Natural killer cell (primary cell): ENCODE results near the gene TARP.

ENCODE experiments used
- ATAC-seq, 3 donors: fragments of 150-1000 bp in 2 of 3; fragments of 200-7000 bp in 1 of 3; cut with Tn5 transposase; 1 replicate in 1 of 3; 2 replicates in 2 of 3; pipeline ENCODE4 v1.10.0; 2021; ENCODE audit warnings: mild to moderate bottlenecking in 2 of 3, moderate library complexity in 2 of 3
- DNase-seq, 2 donors: peaks; one replicate each; pipeline versions ENCODE4 v3.0.0 to v3.0.0-alpha.2; 2013 to 2021; ENCODE audit warnings: mixed read lengths in 1 of 2
- H3K27ac ChIP-seq: one replicate; pipeline ENCODE4 v1.5.1; 2013; ENCODE audit warnings: mild to moderate bottlenecking, low read length
- H3K27me3 ChIP-seq: one replicate; pipeline ENCODE4 v1.6.1; 2013; ENCODE audit warnings: low read length; ENCODE audit not compliant: control insufficient read depth, insufficient read depth
- H3K36me3 ChIP-seq: one replicate; pipeline ENCODE4 v1.6.1; 2013; ENCODE audit warnings: low read length; ENCODE audit not compliant: control insufficient read depth, insufficient read depth
- H3K4me1 ChIP-seq: one replicate; pipeline ENCODE4 v1.6.1; 2013; ENCODE audit warnings: low read length; ENCODE audit not compliant: control insufficient read depth, insufficient read depth
- H3K4me3 ChIP-seq: one replicate; pipeline ENCODE4 v1.5.1; 2013; ENCODE audit warnings: low read length
- H3K9me3 ChIP-seq: one replicate; pipeline ENCODE4 v1.6.1; 2013; ENCODE audit warnings: low read length; ENCODE audit not compliant: control insufficient read depth, insufficient read depth
- H3K27ac Mint-ChIP-seq, 2 donors: one replicate each; pipeline ENCODE4 v1.8.0; 2022; ENCODE audit warnings: mild to moderate bottlenecking in 2 of 2, mixed read lengths in 2 of 2, moderate library complexity in 1 of 2
- H3K27me3 Mint-ChIP-seq, 2 donors: one replicate each; pipeline ENCODE4 v1.8.0; 2022; ENCODE audit warnings: low read depth in 2 of 2, mixed read lengths in 2 of 2
- H3K36me3 Mint-ChIP-seq: one replicate; pipeline ENCODE4 v1.8.0; 2022; ENCODE audit warnings: mixed read lengths
- H3K4me1 Mint-ChIP-seq, 2 donors: one replicate each; pipeline ENCODE4 v1.8.0; 2022; ENCODE audit warnings: mixed read lengths in 2 of 2
- H3K4me3 Mint-ChIP-seq: one replicate; pipeline ENCODE4 v1.8.0; 2022; ENCODE audit warnings: mild to moderate bottlenecking, moderate library complexity, mixed read lengths
- H3K9me3 Mint-ChIP-seq, 2 donors: one replicate each; pipeline ENCODE4 v1.8.0; 2022; ENCODE audit warnings: mixed read lengths in 2 of 2
- WGBS: methylation state at CpG from one replicate; pipeline ENCODE4 v1.1.7; 2013; ENCODE audit warnings: missing lambda C conversion rate; ENCODE audit not compliant: insufficient coverage; 5-methylcytosine and 5-hydroxymethylcytosine counted together
- intact Hi-C: fragments of 100-400 bp; cut with micrococcal nuclease; formaldehyde crosslinking; loops from one replicate; pipeline ENCODE4 v1.14.2; 2022
- TF ChIP-seq, protein P1 (sequence below): fragments of 200-600 bp; IDR thresholded peaks from one replicate; pipeline ENCODE4 v1.8.0; 2022; ENCODE audit warnings: antibody characterized with exemption

TARP gene

DNA sequence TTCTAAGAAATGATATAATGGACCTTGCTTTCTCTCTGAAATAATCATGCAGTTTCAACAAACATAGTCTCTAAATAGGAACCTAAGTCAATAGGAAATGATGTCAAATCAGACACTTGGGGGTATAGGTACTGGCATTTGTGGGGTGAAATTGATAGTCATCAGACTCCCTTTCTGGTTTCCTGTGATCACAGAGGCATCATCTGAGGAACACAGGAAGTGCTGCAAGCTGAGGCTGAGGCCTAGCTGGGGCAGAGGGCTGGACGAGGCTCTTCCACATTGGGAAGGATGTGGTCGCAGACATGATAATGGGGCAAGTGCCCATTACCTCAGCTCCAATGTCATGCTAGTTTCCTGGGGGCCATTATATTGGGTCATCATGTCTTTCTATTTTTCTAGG lies 33.5 kb upstream of the TARP start:
- peaks cover 2 to 3% of the 10 kb centered on the region in 2 donors for H3K9me3 Mint-ChIP-seq
- H3K27ac ChIP-seq, result peak overlapping the region; percentile 97
- no peaks in the 10 kb centered on the region for H3K36me3 ChIP-seq
- ATAC-seq, result peak; percentile 14 to 43 (median 42)
- TF ChIP-seq, protein P1, sequence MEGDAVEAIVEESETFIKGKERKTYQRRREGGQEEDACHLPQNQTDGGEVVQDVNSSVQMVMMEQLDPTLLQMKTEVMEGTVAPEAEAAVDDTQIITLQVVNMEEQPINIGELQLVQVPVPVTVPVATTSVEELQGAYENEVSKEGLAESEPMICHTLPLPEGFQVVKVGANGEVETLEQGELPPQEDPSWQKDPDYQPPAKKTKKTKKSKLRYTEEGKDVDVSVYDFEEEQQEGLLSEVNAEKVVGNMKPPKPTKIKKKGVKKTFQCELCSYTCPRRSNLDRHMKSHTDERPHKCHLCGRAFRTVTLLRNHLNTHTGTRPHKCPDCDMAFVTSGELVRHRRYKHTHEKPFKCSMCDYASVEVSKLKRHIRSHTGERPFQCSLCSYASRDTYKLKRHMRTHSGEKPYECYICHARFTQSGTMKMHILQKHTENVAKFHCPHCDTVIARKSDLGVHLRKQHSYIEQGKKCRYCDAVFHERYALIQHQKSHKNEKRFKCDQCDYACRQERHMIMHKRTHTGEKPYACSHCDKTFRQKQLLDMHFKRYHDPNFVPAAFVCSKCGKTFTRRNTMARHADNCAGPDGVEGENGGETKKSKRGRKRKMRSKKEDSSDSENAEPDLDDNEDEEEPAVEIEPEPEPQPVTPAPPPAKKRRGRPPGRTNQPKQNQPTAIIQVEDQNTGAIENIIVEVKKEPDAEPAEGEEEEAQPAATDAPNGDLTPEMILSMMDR, result no peak
- H3K4me3 ChIP-seq, result no peak overlapping the region
- no peaks in the 10 kb centered on the region for H3K27me3 Mint-ChIP-seq
- H3K36me3 Mint-ChIP-seq, result peaks cover 25% of the 10 kb centered on the region
- WGBS, result 14% methylated on average over 2 of the region's 2 CpGs
- DNase-seq, result peak in 1 of 2 donors; percentile 70
- H3K4me1 Mint-ChIP-seq, result peaks cover 82 to 86% of the 10 kb centered on the region in 2 donors
- peak overlapping the region; percentile 99 for H3K4me3 Mint-ChIP-seq
- H3K4me1 ChIP-seq, result peaks cover 65% of the 10 kb centered on the region
- H3K27me3 ChIP-seq, result no peaks in the 10 kb centered on the region
- H3K9me3 ChIP-seq, result no peaks in the 10 kb centered on the region
- peak overlapping the region; percentile 95 to 99 for H3K27ac Mint-ChIP-seq
- intact Hi-C loops, result loop anchor here (10.0 kb wide), 1 partner anchor 1442 kb away; no protein-coding TSS in a partner anchor

DNA sequence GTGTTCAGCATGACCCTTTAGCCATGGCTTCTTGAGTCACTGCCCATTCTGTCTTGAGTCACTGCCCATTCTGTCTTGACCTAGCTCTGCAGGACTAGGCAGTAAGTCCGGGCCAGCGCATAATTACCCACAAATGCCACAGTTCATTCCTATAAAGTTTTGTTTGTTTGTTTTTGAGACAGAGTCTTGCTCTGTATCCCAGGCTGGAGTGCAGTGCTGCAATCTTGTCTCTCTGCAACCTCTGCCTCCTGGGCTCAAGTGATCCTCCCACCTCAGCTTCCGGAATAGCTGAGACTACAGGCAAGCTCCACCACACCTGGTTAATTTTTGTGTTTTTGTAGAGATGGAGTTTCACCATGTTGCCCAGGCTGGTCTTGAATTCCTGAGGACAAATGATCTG lies 32.7 kb upstream of the TARP start:
- Mint-ChIP-seq H3K4me3 (peak overlapping the region; percentile 99), H3K27me3 (no peaks in the 10 kb centered on the region), H3K27ac (peak overlapping the region; percentile 95 to 99), H3K36me3 (peaks cover 29% of the 10 kb centered on the region), H3K9me3 (peaks cover 2 to 3% of the 10 kb centered on the region in 2 donors), H3K4me1 (peaks cover 89% of the 10 kb centered on the region in 2 donors)
- DNase-seq (no peak), ATAC-seq (no peak)
- H3K9me3 ChIP-seq, result no peaks in the 10 kb centered on the region
- TF ChIP-seq, protein P1, result no peak
- intact Hi-C loops, result loop anchor here (10.0 kb wide), 1 partner anchor 1441 kb away; no protein-coding TSS in a partner anchor
- peak overlapping the region; percentile 97 for H3K27ac ChIP-seq
- H3K4me1 ChIP-seq, result peaks cover 67% of the 10 kb centered on the region
- no peaks in the 10 kb centered on the region for H3K36me3 ChIP-seq
- no peak overlapping the region for H3K4me3 ChIP-seq
- WGBS, result 60% methylated on average over 3 of the region's 3 CpGs
- H3K27me3 ChIP-seq, result no peaks in the 10 kb centered on the region

DNA sequence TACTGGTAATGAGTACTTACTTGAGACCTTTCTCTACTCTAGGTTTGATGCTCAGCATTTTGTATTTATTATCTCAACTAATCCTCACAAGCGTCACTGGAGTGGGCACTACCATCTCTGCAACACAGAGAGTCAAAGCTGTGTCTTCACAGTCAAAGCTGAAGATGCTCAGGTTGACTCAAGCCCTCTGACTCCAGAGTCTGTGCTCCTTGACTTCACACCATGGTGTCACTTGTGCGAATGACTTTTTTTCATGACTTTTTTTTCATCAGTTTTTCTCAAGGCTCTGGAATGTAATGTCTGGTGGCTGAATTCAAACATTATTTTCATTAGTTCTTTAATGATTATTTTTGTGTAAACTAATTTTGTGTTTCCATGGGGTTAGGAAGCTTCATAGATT lies 30.4 kb upstream of the TARP start:
- Mint-ChIP-seq H3K4me1 (peaks cover 89% of the 10 kb centered on the region in 2 donors), H3K9me3 (peaks cover 2 to 3% of the 10 kb centered on the region in 2 donors), H3K36me3 (peaks cover 29% of the 10 kb centered on the region), H3K27ac (peak overlapping the region; percentile 95 to 99), H3K4me3 (peak overlapping the region; percentile 99), H3K27me3 (no peaks in the 10 kb centered on the region)
- H3K27me3 ChIP-seq, result no peaks in the 10 kb centered on the region
- H3K27ac ChIP-seq, result peak overlapping the region; percentile 97
- H3K4me1 ChIP-seq, result peaks cover 64% of the 10 kb centered on the region
- ATAC-seq (peak; percentile 36 to 46 (median 46)), DNase-seq (no peak)
- 41% methylated on average over 2 of the region's 2 CpGs for WGBS
- no peaks in the 10 kb centered on the region for H3K9me3 ChIP-seq
- intact Hi-C loops, result loop anchor here (1.0 to 10.0 kb wide), 5 partner anchors 9 to 1439 kb away; no protein-coding TSS in a partner anchor
- no peaks in the 10 kb centered on the region for H3K36me3 ChIP-seq
- peak overlapping the region; percentile 52 for H3K4me3 ChIP-seq
- TF ChIP-seq, protein P1, result no peak

DNA sequence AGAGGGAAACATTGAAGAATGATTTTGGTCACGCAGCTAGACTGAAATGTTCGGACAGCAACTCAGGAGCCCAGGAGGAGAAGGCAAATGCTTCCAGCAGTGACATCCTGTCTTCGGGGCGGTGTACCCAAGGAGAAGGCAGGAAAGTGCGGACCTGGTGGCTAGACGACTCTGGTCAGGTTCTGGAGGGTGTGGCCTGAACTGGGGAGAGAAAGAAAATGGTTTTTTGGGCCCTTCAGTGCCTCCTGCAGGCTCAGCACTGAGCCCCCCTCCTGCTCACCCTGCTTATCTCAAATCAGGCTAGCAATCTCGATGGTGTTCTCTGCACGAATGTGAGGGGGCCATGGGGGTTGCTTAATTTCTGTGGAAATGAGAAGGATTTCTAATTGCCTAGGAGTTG lies 26.7 kb upstream of the TARP start:
- no peaks in the 10 kb centered on the region for H3K9me3 Mint-ChIP-seq
- DNase-seq (peak in 1 of 2 donors; percentile 54), ATAC-seq (peak; percentile 38 to 51 (median 39))
- peak overlapping the region; percentile 99 for H3K4me3 Mint-ChIP-seq
- 39% methylated on average over 6 of the region's 8 CpGs for WGBS
- H3K27ac ChIP-seq, result peak overlapping the region; percentile 97
- intact Hi-C loops, result loop anchor here (10.0 kb wide), 1 partner anchor 1435 kb away; no protein-coding TSS in a partner anchor
- peaks cover 27% of the 10 kb centered on the region for H3K36me3 Mint-ChIP-seq
- no peaks in the 10 kb centered on the region for H3K27me3 ChIP-seq
- H3K4me1 ChIP-seq, result peaks cover 67% of the 10 kb centered on the region
- peak overlapping the region; percentile 58 for H3K4me3 ChIP-seq
- H3K27ac Mint-ChIP-seq, result peak overlapping the region; percentile 95 to 99
- no peaks in the 10 kb centered on the region for H3K27me3 Mint-ChIP-seq
- H3K36me3 ChIP-seq, result no peaks in the 10 kb centered on the region
- TF ChIP-seq, protein P1, result peak; percentile 17
- peaks cover 87 to 93% of the 10 kb centered on the region in 2 donors for H3K4me1 Mint-ChIP-seq
- no peaks in the 10 kb centered on the region for H3K9me3 ChIP-seq
